OCI-LY1 (cell line): ENCODE measurements around the gene GALNTL6.

ENCODE experiments used
- H2AFZ ChIP-seq: fragments of 200-600 bp; sonication (generic), shearing (Covaris generic); 2 replicates; pipeline ENCODE4 v1.6.0; 2014; ENCODE audit warnings: antibody characterized with exemption, mild to moderate bottlenecking, low read length
- H3F3A ChIP-seq: fragments of 200-600 bp; sonication (generic), shearing (Covaris generic); 2 replicates; pipeline ENCODE4 v1.6.0; 2014; ENCODE audit warnings: mild to moderate bottlenecking, antibody characterized with exemption, low read length, moderate library complexity; ENCODE audit not compliant: insufficient read depth
- H3K27ac ChIP-seq: fragments of 200-600 bp; sonication (generic); 2 replicates; pipeline ENCODE4 v1.5.1; 2014; ENCODE audit warnings: low read length, mixed run types, mild to moderate bottlenecking, low read depth; ENCODE audit not compliant: poor library complexity, severe bottlenecking
- H3K27me3 ChIP-seq: fragments of 200-600 bp; sonication (generic); 2 replicates; pipeline ENCODE4 v1.6.0; 2014; ENCODE audit warnings: antibody characterized with exemption, mild to moderate bottlenecking, low read length, moderate library complexity; ENCODE audit not compliant: insufficient read depth
- H3K36me3 ChIP-seq: fragments of 200-600 bp; sonication (generic); 2 replicates; pipeline ENCODE4 v1.6.1; 2014; ENCODE audit warnings: mild to moderate bottlenecking, antibody characterized with exemption, low read length, moderate library complexity, mixed read lengths; ENCODE audit not compliant: insufficient read depth
- H3K4me1 ChIP-seq: fragments of 200-600 bp; sonication (generic); 2 replicates; pipeline ENCODE4 v1.5.1; 2014; ENCODE audit warnings: mild to moderate bottlenecking, low read length, moderate library complexity; ENCODE audit not compliant: insufficient read depth, severe bottlenecking
- H3K4me2 ChIP-seq: fragments of 200-600 bp; sonication (generic), shearing (Covaris generic); 2 replicates; pipeline ENCODE4 v1.6.1; 2014; ENCODE audit warnings: low read length
- H3K4me3 ChIP-seq: fragments of 200-600 bp; sonication (generic); 2 replicates; pipeline ENCODE4 v1.5.1; 2014; ENCODE audit warnings: low read length, low read depth, mild to moderate bottlenecking, mixed read lengths; ENCODE audit not compliant: poor library complexity, severe bottlenecking
- H3K79me2 ChIP-seq: fragments of 200-600 bp; shearing (Covaris generic); 2 replicates; pipeline ENCODE4 v1.6.1; 2016; ENCODE audit warnings: mixed run types, low read length, mixed read lengths; ENCODE audit not compliant: insufficient read depth
- H3K9ac ChIP-seq: fragments of 200-600 bp; sonication (generic), shearing (Covaris generic); 2 replicates; pipeline ENCODE4 v1.6.1; 2014; ENCODE audit warnings: mild to moderate bottlenecking, low read length, mixed read lengths
- H3K9me2 ChIP-seq: fragments of 200-600 bp; sonication (generic), shearing (Covaris generic); 2 replicates; pipeline ENCODE4 v1.6.1; 2014; ENCODE audit warnings: low read depth, mild to moderate bottlenecking, low read length, mixed read lengths
- H3K9me3 ChIP-seq: fragments of 200-600 bp; shearing (Covaris generic); 2 replicates; pipeline ENCODE4 v1.6.1; 2014; ENCODE audit warnings: low read length, mixed read lengths
- H4K20me1 ChIP-seq: fragments of 200-600 bp; sonication (generic), shearing (Covaris generic); 2 replicates; pipeline ENCODE4 v1.6.0; 2016; ENCODE audit warnings: mild to moderate bottlenecking, low read length; ENCODE audit not compliant: insufficient read depth
- EZH2 ChIP-seq: fragments of 200-600 bp; sonication (generic), shearing (Covaris generic); IDR thresholded peaks from 2 replicates; pipeline ENCODE4 v1.8.0; 2017; ENCODE audit warnings: borderline replicate concordance, mixed run types, mild to moderate bottlenecking, antibody characterized with exemption, low read length, moderate library complexity, mixed read lengths
- TF ChIP-seq, protein P1 (sequence below): fragments of 200-600 bp; sonication (generic), shearing (Covaris generic); IDR thresholded peaks from 2 replicates; pipeline ENCODE4 v1.5.1; 2017; ENCODE audit warnings: mild to moderate bottlenecking, antibody characterized with exemption, low read length, moderate library complexity, mixed read lengths

Gene GALNTL6

DNA sequence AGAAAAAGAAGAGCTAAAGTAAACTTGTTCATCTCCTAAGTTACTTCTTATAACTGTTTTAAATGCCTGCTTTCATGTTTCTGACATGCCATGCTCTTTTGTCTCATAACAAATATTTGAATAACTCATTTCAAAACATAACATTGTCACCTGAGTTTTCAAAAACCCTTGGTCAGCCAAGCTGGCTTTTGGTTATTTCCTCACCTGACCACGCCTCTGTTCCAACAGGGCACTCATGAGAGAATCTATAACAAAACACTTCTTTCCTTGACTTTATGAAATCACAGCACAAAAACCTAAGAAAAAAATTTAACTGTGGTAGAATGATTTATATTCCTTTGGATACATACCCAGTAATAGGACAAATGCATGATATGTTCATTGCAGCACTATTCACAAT, 1182.5 kb downstream of the GALNTL6 start:
- H3K4me1 ChIP-seq = no peaks in the 10 kb centered on the region
- H3K9ac ChIP-seq = no peak overlapping the region
- no peaks in the 10 kb centered on the region for H3K9me2 ChIP-seq
- TF ChIP-seq, protein P1, sequence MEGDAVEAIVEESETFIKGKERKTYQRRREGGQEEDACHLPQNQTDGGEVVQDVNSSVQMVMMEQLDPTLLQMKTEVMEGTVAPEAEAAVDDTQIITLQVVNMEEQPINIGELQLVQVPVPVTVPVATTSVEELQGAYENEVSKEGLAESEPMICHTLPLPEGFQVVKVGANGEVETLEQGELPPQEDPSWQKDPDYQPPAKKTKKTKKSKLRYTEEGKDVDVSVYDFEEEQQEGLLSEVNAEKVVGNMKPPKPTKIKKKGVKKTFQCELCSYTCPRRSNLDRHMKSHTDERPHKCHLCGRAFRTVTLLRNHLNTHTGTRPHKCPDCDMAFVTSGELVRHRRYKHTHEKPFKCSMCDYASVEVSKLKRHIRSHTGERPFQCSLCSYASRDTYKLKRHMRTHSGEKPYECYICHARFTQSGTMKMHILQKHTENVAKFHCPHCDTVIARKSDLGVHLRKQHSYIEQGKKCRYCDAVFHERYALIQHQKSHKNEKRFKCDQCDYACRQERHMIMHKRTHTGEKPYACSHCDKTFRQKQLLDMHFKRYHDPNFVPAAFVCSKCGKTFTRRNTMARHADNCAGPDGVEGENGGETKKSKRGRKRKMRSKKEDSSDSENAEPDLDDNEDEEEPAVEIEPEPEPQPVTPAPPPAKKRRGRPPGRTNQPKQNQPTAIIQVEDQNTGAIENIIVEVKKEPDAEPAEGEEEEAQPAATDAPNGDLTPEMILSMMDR = no peak
- TF ChIP-seq EZH2 = no peak
- H3K4me2 ChIP-seq = no peak overlapping the region
- no peak overlapping the region for H2AFZ ChIP-seq
- H3K27me3 ChIP-seq = no peaks in the 10 kb centered on the region
- H3K9me3 ChIP-seq = no peaks in the 10 kb centered on the region
- H3K36me3 ChIP-seq = no peaks in the 10 kb centered on the region
- H3K4me3 ChIP-seq = no peak overlapping the region
- H3K79me2 ChIP-seq = no peaks in the 10 kb centered on the region
- H4K20me1 ChIP-seq = no peaks in the 10 kb centered on the region
- no peaks in the 10 kb centered on the region for H3F3A ChIP-seq
- no peak overlapping the region for H3K27ac ChIP-seq

DNA sequence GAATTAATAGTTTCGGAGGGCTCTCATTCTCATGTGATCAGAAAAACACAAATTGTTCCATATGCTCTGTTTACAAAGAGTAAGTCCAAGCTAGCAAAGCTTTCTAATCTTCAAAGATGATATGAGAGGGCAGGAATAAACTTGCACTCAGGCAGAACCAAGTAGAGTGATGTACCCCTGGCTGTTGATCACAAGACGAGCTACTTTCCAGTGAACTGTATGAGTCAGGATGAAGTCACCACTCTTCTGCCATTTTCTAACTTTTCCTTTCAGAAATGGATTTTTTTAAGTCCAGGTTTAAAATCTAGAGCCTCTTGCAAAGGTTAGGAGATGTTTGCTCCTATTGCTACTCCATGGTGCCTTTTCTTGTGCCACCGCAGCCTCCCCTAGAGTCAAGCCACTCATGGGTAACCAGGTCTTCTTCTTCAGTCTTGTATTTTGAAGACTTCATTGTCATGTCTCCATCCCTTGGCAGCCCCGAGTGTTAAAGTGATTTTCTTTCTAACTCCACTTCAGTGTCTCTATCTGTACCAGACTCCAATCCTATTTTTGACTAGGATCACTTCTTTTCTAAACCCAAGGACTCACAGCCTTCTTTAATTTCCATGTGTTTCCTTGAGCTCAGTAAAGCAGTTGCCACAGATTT, 1183.5 kb downstream of the GALNTL6 start:
- H3K9ac ChIP-seq = no peak overlapping the region
- no peaks in the 10 kb centered on the region for H3K36me3 ChIP-seq
- H3K4me2 ChIP-seq = no peak overlapping the region
- no peaks in the 10 kb centered on the region for H3K27me3 ChIP-seq
- H3K27ac ChIP-seq = no peak overlapping the region
- TF ChIP-seq, protein P1 = no peak
- TF ChIP-seq EZH2 = no peak
- H3F3A ChIP-seq = no peaks in the 10 kb centered on the region
- no peaks in the 10 kb centered on the region for H3K79me2 ChIP-seq
- H3K9me3 ChIP-seq = no peaks in the 10 kb centered on the region
- H3K4me3 ChIP-seq = no peak overlapping the region
- H4K20me1 ChIP-seq = no peaks in the 10 kb centered on the region
- no peaks in the 10 kb centered on the region for H3K4me1 ChIP-seq
- H3K9me2 ChIP-seq = no peaks in the 10 kb centered on the region
- no peak overlapping the region for H2AFZ ChIP-seq

DNA sequence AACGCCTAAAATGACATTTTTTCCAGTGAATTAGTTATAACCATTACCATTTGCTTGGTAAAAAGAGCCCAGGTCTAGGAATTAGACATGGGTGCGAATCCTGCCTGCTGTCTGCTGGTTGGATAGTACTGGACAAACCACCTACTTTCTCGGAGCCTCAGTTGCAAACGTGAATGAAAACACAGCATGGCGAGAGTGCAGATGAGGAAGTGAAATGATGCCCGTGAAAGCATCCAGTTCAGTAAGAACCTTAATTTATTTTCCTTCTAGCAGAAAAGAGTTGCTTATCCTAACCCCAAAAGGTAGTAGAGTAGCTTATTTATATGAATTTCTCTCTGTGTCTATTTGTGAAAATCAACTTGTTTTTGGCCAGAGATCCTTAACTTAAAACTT, 1184.0 kb downstream of the GALNTL6 start:
- no peak for TF ChIP-seq EZH2
- TF ChIP-seq, protein P1 = no peak
- Histone ChIP-seq H3K9me2 (no peaks in the 10 kb centered on the region), H3K4me2 (no peak overlapping the region), H3K36me3 (no peaks in the 10 kb centered on the region), H3K27me3 (no peaks in the 10 kb centered on the region), H3K9ac (no peak overlapping the region), H3K4me3 (no peak overlapping the region), H3K9me3 (no peaks in the 10 kb centered on the region), H3K79me2 (no peaks in the 10 kb centered on the region), H2AFZ (no peak overlapping the region), H3K27ac (no peak overlapping the region), H3F3A (no peaks in the 10 kb centered on the region), H4K20me1 (no peaks in the 10 kb centered on the region), H3K4me1 (no peaks in the 10 kb centered on the region)
